ENCODE data around the gene PRIMA1. TPM values are rescaled to one million over a fixed set of nuclear protein-coding genes. Genes with fewer than 3 reads are reported as not detected.

Gene PRIMA1
- total RNA-seq, 1 experiment from 2014 or later = 4.9 TPM

GRCh38 chr14:93834699-93835371, 46.5 kb upstream of the PRIMA1 start (continued):
- no peak for TF ChIP-seq ZNF232 (CRISPR knock-in tag; IDR thresholded peaks at IDR 0.05)
- TF ChIP-seq, protein P1, sequence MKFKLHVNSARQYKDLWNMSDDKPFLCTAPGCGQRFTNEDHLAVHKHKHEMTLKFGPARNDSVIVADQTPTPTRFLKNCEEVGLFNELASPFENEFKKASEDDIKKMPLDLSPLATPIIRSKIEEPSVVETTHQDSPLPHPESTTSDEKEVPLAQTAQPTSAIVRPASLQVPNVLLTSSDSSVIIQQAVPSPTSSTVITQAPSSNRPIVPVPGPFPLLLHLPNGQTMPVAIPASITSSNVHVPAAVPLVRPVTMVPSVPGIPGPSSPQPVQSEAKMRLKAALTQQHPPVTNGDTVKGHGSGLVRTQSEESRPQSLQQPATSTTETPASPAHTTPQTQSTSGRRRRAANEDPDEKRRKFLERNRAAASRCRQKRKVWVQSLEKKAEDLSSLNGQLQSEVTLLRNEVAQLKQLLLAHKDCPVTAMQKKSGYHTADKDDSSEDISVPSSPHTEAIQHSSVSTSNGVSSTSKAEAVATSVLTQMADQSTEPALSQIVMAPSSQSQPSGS (CRISPR knock-in tag; IDR thresholded peaks at IDR 0.05; ENCODE audit: borderline replicate concordance, low read depth) = no peak

DNA sequence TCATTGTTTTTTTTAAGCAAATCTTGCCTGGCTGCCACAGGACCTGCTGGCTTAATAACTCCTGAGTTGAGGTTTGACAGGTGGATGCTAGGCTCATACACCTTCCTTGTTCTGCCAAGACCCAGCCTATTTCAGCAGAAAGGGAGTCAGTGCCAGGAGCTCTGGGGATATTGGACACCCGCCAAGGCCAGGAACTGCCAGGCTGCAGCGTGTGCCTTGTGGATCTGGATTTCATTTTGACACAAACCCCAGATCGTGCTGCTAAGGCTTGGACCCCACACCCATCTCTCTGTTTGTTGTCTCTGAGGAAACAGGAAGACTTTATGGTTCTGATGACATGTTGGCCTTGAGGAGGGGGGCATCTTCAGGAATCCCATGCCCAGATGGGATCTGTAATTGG, 44.4 kb upstream of the PRIMA1 start:
- POLR2A ChIA-PET = no interaction called here
- CTCF ChIA-PET = interaction anchor here (0.6 to 1.0 kb wide), 2 partner anchors 71 to 291 kb away, joined by 3 to 4 read pairs; no protein-coding TSS in a partner anchor
- TF ChIP-seq KAT7 (CRISPR knock-in tag; IDR thresholded peaks at IDR 0.05; ENCODE audit: borderline replicate concordance) (no peak), ESRRA (CRISPR knock-in tag; IDR thresholded peaks at IDR 0.05; ENCODE audit: borderline replicate concordance) (no peak), CREB1 (CRISPR knock-in tag; IDR thresholded peaks at IDR 0.05) (no peak), RELA (CRISPR knock-in tag; IDR thresholded peaks at IDR 0.05; ENCODE audit: borderline replicate concordance) (no peak), TEAD1 (CRISPR knock-in tag; IDR thresholded peaks at IDR 0.05) (no peak), CREM (CRISPR knock-in tag; IDR thresholded peaks at IDR 0.05) (no peak), OVOL2 (CRISPR knock-in tag; IDR thresholded peaks at IDR 0.05; ENCODE audit: borderline replicate concordance) (no peak), NFATC4 (CRISPR knock-in tag; IDR thresholded peaks at IDR 0.05) (no peak), AFF4 (CRISPR knock-in tag; IDR thresholded peaks at IDR 0.05; ENCODE audit: borderline replicate concordance) (no peak), FOXK1 (CRISPR knock-in tag; IDR thresholded peaks at IDR 0.05) (no peak), SMAD4 (CRISPR knock-in tag; IDR thresholded peaks at IDR 0.05) (no peak), ZSCAN18 (CRISPR knock-in tag; IDR thresholded peaks at IDR 0.05) (no peak), FOXJ3 (CRISPR knock-in tag; IDR thresholded peaks at IDR 0.05; ENCODE audit: borderline replicate concordance) (no peak)
- TF ChIP-seq, protein P2, sequence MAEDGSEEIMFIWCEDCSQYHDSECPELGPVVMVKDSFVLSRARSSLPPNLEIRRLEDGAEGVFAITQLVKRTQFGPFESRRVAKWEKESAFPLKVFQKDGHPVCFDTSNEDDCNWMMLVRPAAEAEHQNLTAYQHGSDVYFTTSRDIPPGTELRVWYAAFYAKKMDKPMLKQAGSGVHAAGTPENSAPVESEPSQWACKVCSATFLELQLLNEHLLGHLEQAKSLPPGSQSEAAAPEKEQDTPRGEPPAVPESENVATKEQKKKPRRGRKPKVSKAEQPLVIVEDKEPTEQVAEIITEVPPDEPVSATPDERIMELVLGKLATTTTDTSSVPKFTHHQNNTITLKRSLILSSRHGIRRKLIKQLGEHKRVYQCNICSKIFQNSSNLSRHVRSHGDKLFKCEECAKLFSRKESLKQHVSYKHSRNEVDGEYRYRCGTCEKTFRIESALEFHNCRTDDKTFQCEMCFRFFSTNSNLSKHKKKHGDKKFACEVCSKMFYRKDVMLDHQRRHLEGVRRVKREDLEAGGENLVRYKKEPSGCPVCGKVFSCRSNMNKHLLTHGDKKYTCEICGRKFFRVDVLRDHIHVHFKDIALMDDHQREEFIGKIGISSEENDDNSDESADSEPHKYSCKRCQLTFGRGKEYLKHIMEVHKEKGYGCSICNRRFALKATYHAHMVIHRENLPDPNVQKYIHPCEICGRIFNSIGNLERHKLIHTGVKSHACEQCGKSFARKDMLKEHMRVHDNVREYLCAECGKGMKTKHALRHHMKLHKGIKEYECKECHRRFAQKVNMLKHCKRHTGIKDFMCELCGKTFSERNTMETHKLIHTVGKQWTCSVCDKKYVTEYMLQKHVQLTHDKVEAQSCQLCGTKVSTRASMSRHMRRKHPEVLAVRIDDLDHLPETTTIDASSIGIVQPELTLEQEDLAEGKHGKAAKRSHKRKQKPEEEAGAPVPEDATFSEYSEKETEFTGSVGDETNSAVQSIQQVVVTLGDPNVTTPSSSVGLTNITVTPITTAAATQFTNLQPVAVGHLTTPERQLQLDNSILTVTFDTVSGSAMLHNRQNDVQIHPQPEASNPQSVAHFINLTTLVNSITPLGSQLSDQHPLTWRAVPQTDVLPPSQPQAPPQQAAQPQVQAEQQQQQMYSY (CRISPR knock-in tag; IDR thresholded peaks at IDR 0.05) = no peak
- TF ChIP-seq, protein P3, sequence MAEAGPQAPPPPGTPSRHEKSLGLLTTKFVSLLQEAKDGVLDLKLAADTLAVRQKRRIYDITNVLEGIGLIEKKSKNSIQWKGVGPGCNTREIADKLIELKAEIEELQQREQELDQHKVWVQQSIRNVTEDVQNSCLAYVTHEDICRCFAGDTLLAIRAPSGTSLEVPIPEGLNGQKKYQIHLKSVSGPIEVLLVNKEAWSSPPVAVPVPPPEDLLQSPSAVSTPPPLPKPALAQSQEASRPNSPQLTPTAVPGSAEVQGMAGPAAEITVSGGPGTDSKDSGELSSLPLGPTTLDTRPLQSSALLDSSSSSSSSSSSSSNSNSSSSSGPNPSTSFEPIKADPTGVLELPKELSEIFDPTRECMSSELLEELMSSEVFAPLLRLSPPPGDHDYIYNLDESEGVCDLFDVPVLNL (CRISPR knock-in tag; IDR thresholded peaks at IDR 0.05; ENCODE audit: borderline replicate concordance, low read depth) = no peak
- H3K36me3 Mint-ChIP-seq = no peaks in the 10 kb centered on the region; the same call in 1 of the 2 replicates
- H3K27ac Mint-ChIP-seq = no peak overlapping the region
- ATAC-seq = no peak
- no peaks in the 10 kb centered on the region; the same call in 1 of the 2 replicates for H3K27me3 Mint-ChIP-seq (ENCODE audit: low read depth)
- H3K9me3 Mint-ChIP-seq = peaks cover 16% of the 10 kb centered on the region
- no peak for DNase-seq (ENCODE audit: low spot score)
- H3K4me3 Mint-ChIP-seq = no peak overlapping the region
- H3K4me1 Mint-ChIP-seq = no peaks in the 10 kb centered on the region
